ENCODE results near the gene IGF2.

DNA sequence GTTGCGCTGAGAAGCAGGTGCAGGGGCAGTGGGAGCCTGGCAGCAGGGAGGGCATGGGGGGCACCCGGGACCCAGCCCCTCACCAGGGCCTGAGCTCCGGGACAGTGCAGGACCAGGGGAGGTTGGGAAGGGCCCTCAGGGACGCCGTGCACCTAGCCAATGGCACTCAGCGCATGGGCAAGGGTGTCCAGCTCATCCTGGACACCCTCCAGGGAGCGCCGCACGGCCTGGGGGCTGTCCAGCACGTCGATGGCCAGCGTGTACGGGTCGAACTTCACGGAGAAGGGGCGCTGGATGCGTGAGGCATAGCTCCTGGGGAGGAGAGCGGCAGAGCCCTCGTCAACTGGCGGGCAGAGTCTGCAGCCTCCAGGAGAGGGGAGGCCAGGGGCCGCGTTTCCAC lies 24.9 kb upstream of the IGF2 start:
- TF ChIP-seq POLR2AphosphoS5 (IDR thresholded peaks at IDR 0.05; ENCODE audit: borderline replicate concordance, low read depth, low read length) = no peak
- no peak for TF ChIP-seq EZH2 (IDR thresholded peaks at IDR 0.05)
- no peak for TF ChIP-seq FOXP2 (optimal IDR thresholded peaks at IDR 0.05; ENCODE audit: control extremely low read depth, extremely low read length, insufficient read depth)

Data from SK-N-MC (cell line).